D721Med (cell line): ENCODE data around the gene ZMYM3.

Experiments used
- DNase-seq: peaks from one replicate; pipeline ENCODE4 v3.0.0; 2011; ENCODE audit warnings: low spot score; ENCODE audit not compliant: insufficient read length
- FAIRE-seq: peaks from 2 replicates; lab custom pipeline; 2011; peaks lifted over from hg19 to GRCh38; lab: Jason Lieb, UNC
- CTCF ChIP-seq: IDR thresholded peaks from 2 replicates; pipeline ENCODE4 v1.5.1; 2012; ENCODE audit warnings: mild to moderate bottlenecking, control low read depth; ENCODE audit not compliant: insufficient read depth; ENCODE audit errors: missing control alignments

ZMYM3 gene

GRCh38 chrX:71221145-71221544 is 32.8 kb downstream of the ZMYM3 start:
- FAIRE-seq (no peak), DNase-seq (no peak)
- no peak for TF ChIP-seq CTCF

DNA sequence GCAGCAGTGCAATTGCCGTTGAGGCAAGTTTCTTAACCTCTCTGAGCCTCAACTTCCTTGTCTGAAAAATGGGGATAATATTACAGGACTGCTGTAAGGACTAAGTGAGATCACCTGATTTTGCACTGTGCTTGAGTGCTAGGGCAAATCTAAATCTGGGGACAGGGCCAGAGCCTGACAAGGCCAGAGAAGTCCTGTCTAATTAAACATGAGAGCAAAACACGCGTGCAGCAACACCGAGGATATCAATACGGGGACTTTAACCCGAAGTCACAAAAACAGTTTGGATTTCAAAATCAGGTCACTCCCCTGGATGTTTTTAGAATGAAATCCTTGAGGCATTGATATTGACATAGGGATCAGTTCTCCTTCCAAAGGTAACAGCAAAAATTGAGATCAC is 36.6 kb downstream of the ZMYM3 start:
- no peak for DNase-seq
- no peak for FAIRE-seq
- TF ChIP-seq CTCF = no peak

- no peak for TF ChIP-seq CTCF
- no peak for DNase-seq
- FAIRE-seq = no peak
Measured at GRCh38 chrX:71216485-71216884, 37.5 kb downstream of the ZMYM3 start.

GRCh38 chrX:71215338-71215912 is 38.5 kb downstream of the ZMYM3 start:
- FAIRE-seq = no peak
- no peak for TF ChIP-seq CTCF
- DNase-seq = no peak

GRCh38 chrX:71214604-71215337 is 39.2 kb downstream of the ZMYM3 start:
- TF ChIP-seq CTCF = no peak
- FAIRE-seq (no peak), DNase-seq (no peak)

DNA sequence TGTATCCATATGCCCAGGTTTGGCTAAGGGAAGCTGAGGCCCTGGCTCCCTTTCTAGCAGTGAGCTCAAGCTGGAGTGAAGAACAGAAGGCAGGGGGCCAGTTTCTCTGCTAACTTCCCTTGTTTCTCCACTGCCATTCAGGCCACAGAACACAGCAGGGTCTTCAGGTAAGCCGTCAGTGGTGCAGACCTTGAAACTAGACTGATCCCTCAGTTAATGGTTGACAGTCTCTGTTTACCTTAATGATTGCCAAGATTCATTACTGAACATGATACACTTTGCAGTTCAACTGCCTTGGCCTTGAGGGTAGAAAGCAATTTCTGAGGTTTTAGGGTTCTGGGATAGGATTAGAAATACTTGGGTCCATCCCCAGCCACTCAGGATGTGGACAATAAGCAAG is 39.8 kb downstream of the ZMYM3 start:
- no peak for DNase-seq
- FAIRE-seq = no peak
- no peak for TF ChIP-seq CTCF

DNA sequence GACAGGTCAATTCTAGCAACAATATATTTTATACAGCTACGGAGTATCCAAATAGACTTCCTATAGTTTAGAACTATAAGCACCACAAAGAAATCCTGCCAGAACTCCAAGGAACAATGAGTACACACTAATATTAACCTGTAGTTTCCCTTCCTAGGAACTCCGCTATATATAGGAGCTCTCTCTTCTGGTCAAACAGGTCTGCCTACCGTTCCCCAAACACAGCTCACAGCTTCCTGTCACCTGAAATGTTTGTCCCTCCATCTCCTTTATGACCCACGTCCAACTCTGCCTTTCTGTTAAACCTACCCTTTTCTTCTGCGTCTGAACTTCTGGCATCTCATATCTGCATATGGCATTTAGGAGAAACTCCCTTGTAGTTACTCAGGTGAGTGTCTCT is 41.4 kb downstream of the ZMYM3 start:
- FAIRE-seq (no peak), DNase-seq (no peak)
- TF ChIP-seq CTCF = no peak
